Smooth muscle cell (in vitro differentiated cells): ENCODE data around the gene LTBR. TPM values are rescaled to one million over a fixed set of nuclear protein-coding genes. Genes with fewer than 3 reads are reported as not detected.

Experiments
- DNase-seq: peaks from one replicate; lab custom pipeline; 2025; ENCODE audit not compliant: unreplicated experiment; lab: John Stamatoyannopoulos, UW
- H2AFZ ChIP-seq: fragments of 200-600 bp; sonication (generic); 2 replicates; pipeline ENCODE4 v1.6.0; 2016; ENCODE audit warnings: antibody characterized with exemption, low read depth, mild to moderate bottlenecking
- H3F3A ChIP-seq: fragments of 200-600 bp; sonication (generic); 2 replicates; pipeline ENCODE4 v1.6.0; 2017; ENCODE audit warnings: antibody characterized with exemption, low read depth
- H3K27ac ChIP-seq: fragments of 200-600 bp; sonication (generic); 2 replicates; pipeline ENCODE4 v1.5.1; 2016; ENCODE audit warnings: low read depth, mild to moderate bottlenecking
- H3K27me3 ChIP-seq: fragments of 200-600 bp; sonication (generic); 2 replicates; pipeline ENCODE4 v1.6.1; 2016; ENCODE audit warnings: low read depth, mild to moderate bottlenecking
- H3K36me3 ChIP-seq: fragments of 200-600 bp; sonication (generic); 2 replicates; pipeline ENCODE4 v1.5.1; 2016; ENCODE audit warnings: low read depth
- H3K4me1 ChIP-seq: fragments of 200-600 bp; sonication (generic); 2 replicates; pipeline ENCODE4 v1.5.1; 2016; ENCODE audit warnings: low read depth
- H3K4me2 ChIP-seq: fragments of 200-600 bp; sonication (generic); 2 replicates; pipeline ENCODE4 v1.6.0; 2016; ENCODE audit warnings: mild to moderate bottlenecking
- H3K4me3 ChIP-seq: fragments of 200-600 bp; sonication (generic); 2 replicates; pipeline ENCODE4 v1.5.1; 2016; ENCODE audit warnings: mild to moderate bottlenecking
- H3K79me2 ChIP-seq: fragments of 200-600 bp; sonication (generic); 2 replicates; pipeline ENCODE4 v1.6.0; 2016; ENCODE audit warnings: low read depth, mild to moderate bottlenecking
- H3K9ac ChIP-seq: fragments of 200-600 bp; sonication (generic); 2 replicates; pipeline ENCODE4 v1.6.0; 2016; ENCODE audit warnings: low read depth
- H3K9me3 ChIP-seq: fragments of 200-600 bp; sonication (generic); replicated peaks from 2 replicates; pipeline ENCODE4 v1.5.1; 2016; ENCODE audit warnings: low read depth
- H4K20me1 ChIP-seq: fragments of 200-600 bp; sonication (generic); 2 replicates; pipeline ENCODE4 v1.6.0; 2016; ENCODE audit warnings: low read depth
- WGBS: methylation state at CpG from one replicate; pipeline ENCODE4 v1.1.7; 2016; ENCODE audit warnings: low lambda C conversion rate; 5-methylcytosine and 5-hydroxymethylcytosine counted together
- polyA plus RNA-seq: library from polyadenylated mRNA; unstranded; fragments of >200 nt; fragmentation: Nextera tagmentation; extraction: Ambion mirVana; gene quantifications from 2 replicates; pipeline ENCODE4 v1.2.1, GENCODE V29; 2016
- total RNA-seq: library from RNA; depleted of rRNA; stranded (reverse); fragments of >200 nt; gene quantifications from 2 replicates; pipeline ENCODE4 v1.2.3, GENCODE V29; 2014
- TF ChIP-seq, protein P1 (sequence below): fragments of 200-600 bp; sonication (generic); IDR thresholded peaks from 2 replicates; pipeline ENCODE4 v1.5.1; 2017; ENCODE audit warnings: borderline replicate concordance, mild to moderate bottlenecking, antibody characterized with exemption; ENCODE audit not compliant: insufficient read depth, poor library complexity, severe bottlenecking

The LTBR gene
- total and polyA plus RNA-seq, 2 experiments from 2014 or later, result 35.1 to 72.9 TPM

DNA sequence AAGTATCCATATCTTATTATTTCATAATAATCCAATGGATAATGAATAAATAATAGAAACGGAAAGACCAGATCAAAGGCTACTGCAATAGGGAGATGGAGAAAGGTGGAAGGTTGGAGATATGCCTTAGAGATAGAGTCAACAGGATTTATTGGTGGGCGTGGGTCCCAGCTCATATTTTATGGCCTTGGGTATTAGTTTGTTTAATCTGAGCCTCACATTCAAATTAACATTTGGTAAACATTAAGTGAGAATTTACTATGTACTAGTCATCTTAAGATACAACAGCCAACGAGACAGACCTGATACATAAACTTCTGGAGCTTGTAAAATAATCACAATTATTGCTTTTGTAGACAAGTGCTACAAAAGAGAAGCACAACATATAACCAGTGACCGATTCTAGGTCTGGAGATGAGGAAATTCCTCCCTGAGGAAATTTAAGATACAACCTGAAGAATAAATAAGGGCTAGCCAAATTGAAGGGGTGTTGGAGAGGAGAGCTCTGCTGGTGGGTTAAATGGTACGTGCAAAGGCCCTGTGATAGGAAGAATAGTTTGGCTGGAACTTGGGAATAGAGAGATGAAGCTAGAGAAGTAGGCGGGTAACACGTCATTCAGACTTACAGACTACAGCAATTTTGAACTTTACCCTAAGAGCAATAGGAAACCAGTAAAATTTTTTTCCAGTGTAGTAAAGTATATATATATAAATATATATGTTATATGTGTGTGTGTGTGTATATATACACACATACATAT, 16.1 kb downstream of the LTBR start:
- TF ChIP-seq, protein P1, sequence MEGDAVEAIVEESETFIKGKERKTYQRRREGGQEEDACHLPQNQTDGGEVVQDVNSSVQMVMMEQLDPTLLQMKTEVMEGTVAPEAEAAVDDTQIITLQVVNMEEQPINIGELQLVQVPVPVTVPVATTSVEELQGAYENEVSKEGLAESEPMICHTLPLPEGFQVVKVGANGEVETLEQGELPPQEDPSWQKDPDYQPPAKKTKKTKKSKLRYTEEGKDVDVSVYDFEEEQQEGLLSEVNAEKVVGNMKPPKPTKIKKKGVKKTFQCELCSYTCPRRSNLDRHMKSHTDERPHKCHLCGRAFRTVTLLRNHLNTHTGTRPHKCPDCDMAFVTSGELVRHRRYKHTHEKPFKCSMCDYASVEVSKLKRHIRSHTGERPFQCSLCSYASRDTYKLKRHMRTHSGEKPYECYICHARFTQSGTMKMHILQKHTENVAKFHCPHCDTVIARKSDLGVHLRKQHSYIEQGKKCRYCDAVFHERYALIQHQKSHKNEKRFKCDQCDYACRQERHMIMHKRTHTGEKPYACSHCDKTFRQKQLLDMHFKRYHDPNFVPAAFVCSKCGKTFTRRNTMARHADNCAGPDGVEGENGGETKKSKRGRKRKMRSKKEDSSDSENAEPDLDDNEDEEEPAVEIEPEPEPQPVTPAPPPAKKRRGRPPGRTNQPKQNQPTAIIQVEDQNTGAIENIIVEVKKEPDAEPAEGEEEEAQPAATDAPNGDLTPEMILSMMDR, result no peak
- no peak overlapping the region for H3K27ac ChIP-seq
- WGBS, result 89% methylated on average over 7 of the region's 7 CpGs

DNA sequence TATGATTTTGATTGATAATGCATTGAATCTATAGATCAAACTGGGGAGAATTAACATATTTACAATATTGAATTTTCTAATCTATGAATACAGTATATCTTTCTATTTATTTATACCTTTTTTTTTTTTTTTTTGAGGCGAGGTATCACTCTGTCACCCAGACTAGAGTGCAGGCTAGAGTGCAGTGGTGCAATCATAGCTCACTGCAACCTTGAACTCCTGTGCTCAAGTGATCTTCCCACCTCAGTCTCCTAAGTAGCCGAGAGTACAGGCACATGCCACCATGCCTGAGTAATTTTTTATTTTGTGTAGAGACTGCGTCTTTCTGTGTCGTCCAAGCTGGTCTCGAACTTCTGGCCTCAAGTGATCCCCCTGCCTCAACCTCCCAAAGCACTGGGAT, 20.4 kb downstream of the LTBR start:
- Histone ChIP-seq H3K27ac (no peak overlapping the region), H4K20me1 (no peaks in the 10 kb centered on the region), H3K4me3 (no peak overlapping the region), H3K4me1 (no peaks in the 10 kb centered on the region), H3K27me3 (no peaks in the 10 kb centered on the region), H3K36me3 (no peaks in the 10 kb centered on the region), H3K4me2 (no peak overlapping the region), H3K79me2 (no peaks in the 10 kb centered on the region), H3K9me3 (no peaks in the 10 kb centered on the region), H3F3A (no peaks in the 10 kb centered on the region), H2AFZ (no peak overlapping the region), H3K9ac (no peak overlapping the region)
- no peak for DNase-seq
- 89% methylated on average over 5 of the region's 5 CpGs for WGBS
- TF ChIP-seq, protein P1, result no peak

More for the DNA sequence above, 16.1 kb downstream of the LTBR start:
- no peaks in the 10 kb centered on the region for H3K36me3 ChIP-seq
- H3K4me3 ChIP-seq, result no peak overlapping the region
- no peak overlapping the region for H2AFZ ChIP-seq
- no peaks in the 10 kb centered on the region for H3K9me3 ChIP-seq
- no peaks in the 10 kb centered on the region for H4K20me1 ChIP-seq
- no peaks in the 10 kb centered on the region for H3K79me2 ChIP-seq
- no peaks in the 10 kb centered on the region for H3K27me3 ChIP-seq
- no peak overlapping the region for H3K4me2 ChIP-seq
- no peaks in the 10 kb centered on the region for H3F3A ChIP-seq
- no peak for DNase-seq
- H3K4me1 ChIP-seq, result no peaks in the 10 kb centered on the region
- H3K9ac ChIP-seq, result no peak overlapping the region

DNA sequence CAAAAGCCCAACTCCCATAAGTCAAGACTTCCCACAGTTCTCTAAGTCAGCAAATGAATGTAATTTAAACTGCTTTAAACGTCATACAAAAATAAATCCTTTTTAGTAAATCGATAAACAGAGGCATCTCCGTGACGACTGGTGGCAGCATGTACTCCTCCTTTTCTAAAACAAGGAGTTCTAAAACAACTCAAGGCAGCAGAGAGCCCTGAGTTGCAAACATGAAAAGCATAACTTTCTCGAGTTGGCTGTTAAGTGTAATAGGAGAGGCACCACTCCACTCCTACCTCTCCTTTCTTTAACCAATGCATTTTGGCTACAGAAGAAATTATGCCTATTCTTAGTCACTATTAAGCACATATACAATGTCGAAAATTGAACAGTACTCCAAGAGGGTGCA, 22.0 kb downstream of the LTBR start:
- H2AFZ ChIP-seq, result no peak overlapping the region
- H3K4me3 ChIP-seq, result no peak overlapping the region
- TF ChIP-seq, protein P1, result no peak
- 82% methylated on average over 6 of the region's 6 CpGs for WGBS
- no peak overlapping the region for H3K27ac ChIP-seq
- no peaks in the 10 kb centered on the region for H4K20me1 ChIP-seq
- no peaks in the 10 kb centered on the region for H3F3A ChIP-seq
- no peak for DNase-seq
- no peaks in the 10 kb centered on the region for H3K79me2 ChIP-seq
- no peak overlapping the region for H3K9ac ChIP-seq
- H3K4me2 ChIP-seq, result no peak overlapping the region
- H3K4me1 ChIP-seq, result no peaks in the 10 kb centered on the region
- H3K36me3 ChIP-seq, result no peaks in the 10 kb centered on the region
- no peaks in the 10 kb centered on the region for H3K27me3 ChIP-seq
- no peaks in the 10 kb centered on the region for H3K9me3 ChIP-seq

DNA sequence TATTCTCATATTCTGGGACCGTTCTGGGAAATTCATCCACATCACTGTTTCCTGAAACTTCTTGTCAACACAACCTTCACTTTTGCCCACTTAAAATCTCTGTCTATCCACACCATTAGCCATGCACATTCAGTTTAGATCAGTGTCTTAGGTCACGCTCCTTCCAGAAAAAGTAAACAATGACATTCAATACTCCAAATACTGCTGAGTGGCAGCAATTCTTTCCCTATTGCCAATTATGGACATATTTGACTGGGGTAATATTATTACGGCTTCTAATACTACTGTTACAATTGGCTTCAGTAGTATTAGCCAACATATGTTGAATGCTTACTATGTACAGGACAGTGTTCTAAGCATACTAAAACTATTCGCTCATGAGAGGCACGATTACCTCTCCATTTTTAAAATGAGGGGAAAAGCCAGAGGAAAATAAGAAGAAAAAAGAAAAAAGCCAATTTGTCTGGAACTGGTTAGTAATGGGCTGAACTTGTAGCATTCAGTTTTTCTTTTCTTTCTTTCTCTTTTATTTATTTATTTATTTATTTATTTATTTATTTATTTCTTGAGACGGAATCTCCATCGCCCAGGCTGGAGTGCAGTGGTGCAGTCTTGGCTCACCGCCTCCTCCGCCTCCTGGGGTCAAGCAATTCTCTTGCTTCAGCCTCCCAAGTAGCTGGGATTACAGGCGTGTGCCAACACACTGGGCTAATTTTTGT, 23.4 kb downstream of the LTBR start:
- H3K4me3 ChIP-seq, result no peak overlapping the region

More for the DNA sequence above, 23.4 kb downstream of the LTBR start:
- H3K9me3 ChIP-seq, result no peaks in the 10 kb centered on the region
- H3F3A ChIP-seq, result no peaks in the 10 kb centered on the region
- no peaks in the 10 kb centered on the region for H3K27me3 ChIP-seq
- no peaks in the 10 kb centered on the region for H3K79me2 ChIP-seq
- no peaks in the 10 kb centered on the region for H3K36me3 ChIP-seq
- no peak overlapping the region for H2AFZ ChIP-seq
- 98% methylated on average over 10 of the region's 10 CpGs for WGBS
- no peaks in the 10 kb centered on the region for H4K20me1 ChIP-seq
- H3K27ac ChIP-seq, result no peak overlapping the region
- no peaks in the 10 kb centered on the region for H3K4me1 ChIP-seq
- no peak for DNase-seq
- TF ChIP-seq, protein P1, result no peak
- no peak overlapping the region for H3K9ac ChIP-seq
- no peak overlapping the region for H3K4me2 ChIP-seq
